Sigmoid colon (tissue), 4 donors: ENCODE measurements around the gene CEACAM4.

Experiments used
- CTCF ChIP-seq, 4 experiments: fragments of 450-650 bp in 3 of 4; fragments of 200-600 bp in 1 of 4; IDR thresholded peaks; one replicate each; pipeline ENCODE4 v1.5.1; 2016 to 2019; ENCODE audit warnings: antibody characterized with exemption in 4 of 4, mild to moderate bottlenecking in 3 of 4, moderate library complexity in 2 of 4
- EP300 ChIP-seq, 4 donors: sonication (generic); formaldehyde crosslinking; IDR thresholded peaks; one replicate each; pipeline ENCODE4 v1.6.1; 2017; ENCODE audit warnings: antibody characterized with exemption in 4 of 4
- POLR2A ChIP-seq, 2 donors: fragments of 450-650 bp; IDR thresholded peaks; one replicate each; pipeline ENCODE4 v1.6.1; 2016; ENCODE audit warnings: antibody characterized with exemption in 2 of 2, mild to moderate bottlenecking in 2 of 2, moderate library complexity in 2 of 2
- POLR2AphosphoS5 ChIP-seq, 4 donors: sonication (generic); formaldehyde crosslinking; IDR thresholded peaks; one replicate each; pipeline ENCODE4 v1.6.1; 2017; ENCODE audit warnings: antibody characterized with exemption in 4 of 4

GRCh38 chr19:41627966-41628675 lies 1.2 kb upstream of the CEACAM4 start:
- no peak for TF ChIP-seq EP300 (IDR thresholded peaks at IDR 0.05)
- TF ChIP-seq POLR2AphosphoS5 (IDR thresholded peaks at IDR 0.05), result no peak
- no peak for TF ChIP-seq CTCF (IDR thresholded peaks at IDR 0.05)
- TF ChIP-seq POLR2A (IDR thresholded peaks at IDR 0.05), result no peak
